Left ventricle myocardium inferior (tissue), 1 donor: Measurements from ENCODE around the gene KLHL6. TPM values are rescaled to one million over a fixed set of nuclear protein-coding genes. Genes with fewer than 3 reads are reported as not detected.
"Not testable (repeated sequence)": the region's sequence is repeated elsewhere in the genome, so short reads cannot be mapped to it uniquely, and the experiment has no call there.

Source experiments
- DNase-seq: peaks from one replicate; pipeline ENCODE4 v3.0.0-alpha.2; 2020
- H3K27ac ChIP-seq: fragments of 200-600 bp; replicated peaks from 2 replicates; pipeline ENCODE4 v1.8.0; 2021
- H3K27me3 ChIP-seq: fragments of 200-600 bp; 2 replicates; pipeline ENCODE4 v1.8.0; 2021; ENCODE audit warnings: low read depth
- H3K36me3 ChIP-seq: fragments of 200-600 bp; 2 replicates; pipeline ENCODE4 v1.8.0; 2021
- H3K4me1 ChIP-seq: fragments of 200-600 bp; 2 replicates; pipeline ENCODE4 v1.8.0; 2021
- H3K4me3 ChIP-seq: fragments of 200-600 bp; 2 replicates; pipeline ENCODE4 v1.8.0; 2021; ENCODE audit warnings: mild to moderate bottlenecking, moderate library complexity
- H3K9me3 ChIP-seq: fragments of 200-600 bp; replicated peaks from 2 replicates; pipeline ENCODE4 v1.8.0; 2021
- CTCF ChIP-seq: fragments of 200-600 bp; IDR thresholded peaks from 2 replicates; pipeline ENCODE4 v1.8.0; 2021; ENCODE audit warnings: antibody characterized with exemption, mild to moderate bottlenecking, borderline replicate concordance
- intact Hi-C: fragments of 100-400 bp; cut with micrococcal nuclease; formaldehyde crosslinking; loops from one replicate; pipeline ENCODE4 v1.11.0; 2022
- total RNA-seq: library from RNA; stranded (reverse); fragmentation: NEBNext Ultra II Directional; extraction: Animal tissue kit (Norgen Biotek cat#: 25700); gene quantifications from one replicate; pipeline ENCODE4 v1.2.1, GENCODE V29; 2021
- donor health status: DM: no; HTN: yes; CAD: no; lungs with severe emphysema.

Gene KLHL6
- total RNA-seq, 1 donor from 2014 or later = 0.69 TPM

DNA sequence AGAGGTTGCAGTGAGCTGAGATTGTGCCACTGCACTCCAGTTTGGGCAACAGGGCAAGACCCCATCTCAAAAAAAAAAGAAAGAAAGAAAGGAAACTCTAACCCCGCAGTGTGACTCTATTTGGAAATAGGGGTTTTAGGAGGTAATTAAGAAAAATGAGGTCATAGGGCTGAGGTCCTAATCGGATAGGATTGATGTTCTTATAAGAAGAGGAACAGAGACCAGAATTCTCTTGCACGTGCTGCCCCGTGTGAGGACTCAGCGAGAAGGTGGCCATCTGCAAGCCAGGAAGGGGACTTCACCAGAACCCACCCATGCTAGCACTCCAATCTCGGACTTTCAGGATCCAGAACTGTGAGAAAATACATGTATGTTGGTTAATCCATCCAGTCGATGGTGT lies 25.8 kb downstream of the KLHL6 start:
- H3K4me1 ChIP-seq = peaks cover 17% of the 10 kb centered on the region
- no peaks in the 10 kb centered on the region for H3K36me3 ChIP-seq
- intact Hi-C loops = no loop called here
- H3K27ac ChIP-seq = peak overlapping the region; percentile 72
- TF ChIP-seq CTCF = no peak
- peaks cover 8% of the 10 kb centered on the region for H3K9me3 ChIP-seq
- peaks cover 8% of the 10 kb centered on the region for H3K27me3 ChIP-seq
- H3K4me3 ChIP-seq = no peak overlapping the region
- DNase-seq = no peak

DNA sequence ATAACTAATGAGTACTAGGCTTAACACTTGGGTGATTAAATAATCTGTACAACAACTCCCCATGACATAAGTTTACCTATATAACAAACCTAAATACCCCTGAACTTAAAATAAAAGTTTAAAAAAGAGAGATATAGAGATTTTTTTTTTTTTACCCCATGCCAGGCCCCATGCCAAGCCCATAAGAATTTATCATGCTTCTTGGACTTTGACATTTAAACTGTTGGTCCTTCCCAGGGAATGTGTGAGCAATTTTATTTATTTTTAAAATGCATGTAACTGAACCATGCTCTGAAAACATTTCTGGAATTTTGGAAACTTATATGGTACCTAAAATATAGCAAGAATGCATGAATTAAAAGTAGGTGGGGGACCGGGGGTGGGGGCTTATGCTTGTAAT lies 26.3 kb downstream of the KLHL6 start:
- no peak for DNase-seq
- TF ChIP-seq CTCF = no peak
- H3K9me3 ChIP-seq = peaks cover 8% of the 10 kb centered on the region
- no peak overlapping the region for H3K27ac ChIP-seq
- peaks cover 8% of the 10 kb centered on the region for H3K27me3 ChIP-seq
- H3K4me1 ChIP-seq = peaks cover 17% of the 10 kb centered on the region
- H3K36me3 ChIP-seq = no peaks in the 10 kb centered on the region
- H3K4me3 ChIP-seq = no peak overlapping the region
- intact Hi-C loops = no loop called here

DNA sequence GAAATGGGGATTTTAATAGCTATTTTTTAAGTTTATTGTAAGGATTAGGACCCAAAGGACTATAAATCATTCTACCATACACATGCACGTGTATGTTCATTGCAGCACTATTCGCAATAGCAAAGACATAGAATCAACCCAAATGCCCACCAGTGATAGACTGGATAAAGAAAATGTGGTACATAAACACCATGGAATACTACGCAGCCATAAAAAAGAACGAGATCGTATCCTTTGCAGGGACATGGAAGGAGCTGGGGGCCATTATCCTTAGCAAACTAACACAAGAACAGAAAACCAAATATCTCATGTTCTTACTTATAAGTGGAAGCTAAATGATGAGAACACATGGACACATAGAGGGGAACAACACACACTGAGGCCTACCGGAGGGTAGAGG lies 26.7 kb downstream of the KLHL6 start:
- H3K4me1 ChIP-seq = peaks cover 17% of the 10 kb centered on the region
- H3K36me3 ChIP-seq, H3K27me3 ChIP-seq, H3K27ac ChIP-seq, DNase-seq, H3K4me3 ChIP-seq, intact Hi-C loops, H3K9me3 ChIP-seq: not testable (repeated sequence)

DNA sequence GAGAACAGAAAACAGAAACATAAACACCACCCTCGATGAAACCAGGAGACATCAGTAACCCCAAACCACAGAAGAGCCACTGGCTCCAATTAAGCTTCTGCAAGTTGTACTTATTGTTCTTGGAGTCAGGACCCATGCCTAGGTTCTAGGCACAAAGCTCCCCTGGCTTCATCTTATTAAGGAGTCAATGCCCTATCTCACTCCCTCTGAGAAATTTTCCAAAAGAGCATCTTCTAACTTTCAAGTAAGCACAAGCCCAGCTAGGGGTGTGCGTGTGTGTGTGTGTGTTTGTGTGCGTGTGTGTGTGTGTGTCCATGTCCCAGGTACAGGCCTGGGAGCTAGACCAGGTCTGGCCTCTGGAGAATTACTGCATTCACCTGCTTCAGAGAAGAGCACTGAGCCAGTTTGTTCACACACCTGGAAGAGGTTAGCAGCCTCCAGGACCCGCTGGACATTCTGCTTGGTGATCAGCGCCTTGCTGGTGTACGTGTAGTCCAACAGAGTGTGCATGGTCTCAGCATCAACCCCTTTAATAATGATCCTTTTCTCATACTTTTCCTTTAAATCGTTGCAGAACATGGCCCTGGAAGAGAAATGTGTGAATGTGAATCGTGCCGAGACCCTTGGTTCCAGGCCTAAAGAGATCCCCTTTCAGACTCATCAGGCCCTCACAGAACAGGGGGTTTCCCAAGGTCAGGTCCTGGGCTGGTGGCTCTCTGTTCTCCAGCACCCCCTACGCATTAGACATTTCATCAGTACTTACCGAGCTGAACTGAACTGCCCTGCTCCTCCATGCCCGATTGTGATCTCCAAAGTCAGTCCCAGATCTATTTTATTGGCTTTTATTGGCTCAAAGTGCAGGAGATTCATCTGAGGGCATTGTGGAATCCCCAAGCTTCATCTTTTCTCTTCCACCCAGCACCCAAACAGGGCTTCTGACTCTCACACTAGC lies 27.8 kb downstream of the KLHL6 start:
- intact Hi-C loops = no loop called here
- H3K36me3 ChIP-seq = no peaks in the 10 kb centered on the region
- peaks cover 8% of the 10 kb centered on the region for H3K27me3 ChIP-seq
- H3K4me1 ChIP-seq = peaks cover 12% of the 10 kb centered on the region
- H3K4me3 ChIP-seq = no peak overlapping the region
- H3K9me3 ChIP-seq = peaks cover 8% of the 10 kb centered on the region
- no peak for TF ChIP-seq CTCF
- H3K27ac ChIP-seq = no peak overlapping the region
- no peak for DNase-seq

DNA sequence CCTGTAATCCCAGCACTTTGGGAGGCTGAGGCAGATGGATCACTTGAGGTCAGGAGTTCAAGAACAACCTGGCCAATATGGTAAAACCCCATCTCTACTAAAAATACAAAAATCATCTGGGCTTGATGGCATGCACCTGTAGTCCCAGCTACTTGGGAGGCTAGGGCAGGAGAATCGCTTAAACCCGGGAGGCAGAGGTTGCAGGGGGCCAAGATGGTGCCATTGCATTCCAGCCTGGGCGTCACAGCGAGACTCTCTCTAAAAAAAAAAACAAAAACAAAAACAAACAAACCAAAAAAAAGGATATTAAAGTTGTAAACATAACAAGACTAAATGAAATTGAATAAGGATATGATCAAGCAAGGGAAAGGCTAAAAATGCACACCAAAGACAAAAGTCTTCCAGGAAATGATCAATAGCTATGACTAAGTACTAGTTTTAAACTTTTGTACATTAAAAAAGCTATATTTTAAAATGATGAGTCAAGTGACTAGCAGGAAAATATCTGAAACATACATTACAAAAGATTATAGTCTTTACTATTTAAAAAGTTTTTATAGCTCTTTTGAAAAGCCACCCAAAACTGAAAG lies 28.6 kb downstream of the KLHL6 start:
- intact Hi-C loops = no loop called here
- Histone ChIP-seq H3K36me3 (no peaks in the 10 kb centered on the region), H3K4me3 (no peak overlapping the region), H3K9me3 (peaks cover 1% of the 10 kb centered on the region), H3K4me1 (peaks cover 12% of the 10 kb centered on the region), H3K27me3 (peaks cover under 1% of the 10 kb centered on the region), H3K27ac (no peak overlapping the region)
- no peak for TF ChIP-seq CTCF
- no peak for DNase-seq

GRCh38 chr3:183524476-183524875 lies 31.0 kb downstream of the KLHL6 start:
- no peaks in the 10 kb centered on the region for H3K9me3 ChIP-seq
- no peaks in the 10 kb centered on the region for H3K36me3 ChIP-seq
- intact Hi-C loops = no loop called here
- no peak for TF ChIP-seq CTCF
- H3K4me1 ChIP-seq = no peaks in the 10 kb centered on the region
- H3K27me3 ChIP-seq = no peaks in the 10 kb centered on the region
- no peak overlapping the region for H3K4me3 ChIP-seq
- no peak for DNase-seq
- no peak overlapping the region for H3K27ac ChIP-seq

GRCh38 chr3:183520741-183521556 lies 34.6 kb downstream of the KLHL6 start:
- H3K4me1 ChIP-seq, H3K4me3 ChIP-seq, H3K36me3 ChIP-seq, DNase-seq, intact Hi-C loops, H3K27ac ChIP-seq, H3K9me3 ChIP-seq, H3K27me3 ChIP-seq: not testable (repeated sequence)

DNA sequence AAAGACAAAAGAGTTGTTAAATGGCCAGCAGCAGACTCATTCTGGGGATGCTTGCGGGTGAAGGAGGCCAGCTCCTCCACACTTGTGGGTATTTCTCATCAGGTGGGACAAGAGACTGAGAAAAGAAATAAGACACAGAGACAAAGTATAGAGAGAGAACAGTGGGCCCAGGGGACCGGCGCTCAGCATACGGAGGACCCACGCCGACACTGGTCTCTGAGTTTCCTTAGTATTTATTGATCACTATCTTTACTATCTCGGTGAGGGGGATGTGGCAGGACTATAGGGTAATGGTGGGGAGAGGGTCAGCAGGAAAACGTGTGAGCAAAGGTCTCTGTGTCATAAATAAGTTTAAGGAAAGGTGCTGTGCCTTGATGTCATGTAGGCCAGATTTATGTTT lies 35.2 kb downstream of the KLHL6 start:
- H3K36me3 ChIP-seq, H3K4me3 ChIP-seq, H3K4me1 ChIP-seq, H3K9me3 ChIP-seq, H3K27me3 ChIP-seq, intact Hi-C loops, H3K27ac ChIP-seq, DNase-seq: not testable (repeated sequence)
